Muscle layer of duodenum (tissue), 2 donors: ENCODE measurements around the gene SLC36A4.
"Not testable (repeated sequence)": the region's sequence is repeated elsewhere in the genome, so short reads cannot be mapped to it uniquely, and the experiment has no call there.

ENCODE experiments used
- H3K27ac ChIP-seq: one replicate; pipeline ENCODE4 v1.7.0; 2013; ENCODE audit warnings: mild to moderate bottlenecking, low read length
- H3K27me3 ChIP-seq: one replicate; pipeline ENCODE4 v1.7.0; 2013; ENCODE audit warnings: low read depth, mild to moderate bottlenecking, control low read depth, low read length
- H3K36me3 ChIP-seq, 2 donors: one replicate each; pipeline ENCODE4 v1.7.0; 2013; ENCODE audit warnings: low read length in 2 of 2, control low read depth in 1 of 2, mild to moderate bottlenecking in 1 of 2; ENCODE audit not compliant: insufficient read depth in 2 of 2, control insufficient read depth in 1 of 2
- H3K4me1 ChIP-seq, 2 donors: one replicate each; pipeline ENCODE4 v1.7.0; 2013; ENCODE audit warnings: low read length in 2 of 2, mild to moderate bottlenecking in 2 of 2, control low read depth in 1 of 2, moderate library complexity in 1 of 2; ENCODE audit not compliant: insufficient read depth in 2 of 2, control insufficient read depth in 1 of 2
- H3K4me3 ChIP-seq, 2 donors: one replicate each; pipeline ENCODE4 v1.7.0; 2013; ENCODE audit warnings: low read length in 2 of 2, low read depth in 1 of 2, mild to moderate bottlenecking in 1 of 2
- H3K9me3 ChIP-seq, 2 donors: one replicate each; pipeline ENCODE4 v1.7.0; 2013; ENCODE audit warnings: low read length in 2 of 2, control low read depth in 1 of 2, mild to moderate bottlenecking in 1 of 2; ENCODE audit not compliant: control insufficient read depth in 1 of 2
- donor health status: healthy.

SLC36A4 gene

GRCh38 chr11:93117565-93117964 is 80.2 kb downstream of the SLC36A4 start:
- no peaks in the 10 kb centered on the region for H3K4me1 ChIP-seq
- H3K36me3 ChIP-seq: no peaks in the 10 kb centered on the region
- H3K27me3 ChIP-seq: no peaks in the 10 kb centered on the region
- no peaks in the 10 kb centered on the region for H3K9me3 ChIP-seq
- H3K27ac ChIP-seq: no peak overlapping the region
- H3K4me3 ChIP-seq: no peak overlapping the region

GRCh38 chr11:93116641-93117441 is 81.0 kb downstream of the SLC36A4 start:
- Histone ChIP-seq H3K27ac (no peak overlapping the region), H3K27me3 (no peaks in the 10 kb centered on the region), H3K4me3 (no peak overlapping the region), H3K36me3 (no peaks in the 10 kb centered on the region), H3K9me3 (no peaks in the 10 kb centered on the region), H3K4me1 (no peaks in the 10 kb centered on the region)

GRCh38 chr11:93114304-93114703 is 83.5 kb downstream of the SLC36A4 start:
- H3K36me3 ChIP-seq: no peaks in the 10 kb centered on the region

GRCh38 chr11:93113824-93114223 is 84.0 kb downstream of the SLC36A4 start:
- no peaks in the 10 kb centered on the region for H3K27me3 ChIP-seq
- no peak overlapping the region for H3K27ac ChIP-seq
- no peak overlapping the region for H3K4me3 ChIP-seq
- no peaks in the 10 kb centered on the region for H3K9me3 ChIP-seq
- no peaks in the 10 kb centered on the region for H3K36me3 ChIP-seq
- no peaks in the 10 kb centered on the region for H3K4me1 ChIP-seq

More at GRCh38 chr11:93114304-93114703, 83.5 kb downstream of the SLC36A4 start:
- Histone ChIP-seq H3K4me3 (no peak overlapping the region), H3K27ac (no peak overlapping the region), H3K4me1 (no peaks in the 10 kb centered on the region), H3K9me3 (no peaks in the 10 kb centered on the region), H3K27me3 (no peaks in the 10 kb centered on the region)

- not testable (repeated sequence) for H3K27me3 ChIP-seq, H3K36me3 ChIP-seq, H3K9me3 ChIP-seq, H3K4me3 ChIP-seq, H3K27ac ChIP-seq, H3K4me1 ChIP-seq
Measured at GRCh38 chr11:93111147-93111546, 86.6 kb downstream of the SLC36A4 start.

GRCh38 chr11:93100211-93100610 is 97.6 kb downstream of the SLC36A4 start:
- H3K36me3 ChIP-seq: no peaks in the 10 kb centered on the region
- peaks cover 0 to 2% of the 10 kb centered on the region in 2 donors for H3K9me3 ChIP-seq
- H3K4me1 ChIP-seq: no peaks in the 10 kb centered on the region
- no peaks in the 10 kb centered on the region for H3K27me3 ChIP-seq
- H3K27ac ChIP-seq: no peak overlapping the region
- no peak overlapping the region for H3K4me3 ChIP-seq

GRCh38 chr11:93099806-93100205 is 98.0 kb downstream of the SLC36A4 start:
- Histone ChIP-seq H3K4me1 (no peaks in the 10 kb centered on the region), H3K9me3 (peaks cover 0 to 2% of the 10 kb centered on the region in 2 donors), H3K4me3 (no peak overlapping the region), H3K27ac (no peak overlapping the region), H3K27me3 (no peaks in the 10 kb centered on the region), H3K36me3 (no peaks in the 10 kb centered on the region)
